Right lobe of liver (tissue), 4 donors: ENCODE data around the gene ARHGEF1.

ENCODE experiments used
- CTCF ChIP-seq, 4 donors: fragments of 200-600 bp in 3 of 4; fragments of 450-650 bp in 1 of 4; IDR thresholded peaks; one replicate each; pipeline versions ENCODE4 v1.5.1 to v1.8.0; 2016 to 2022; ENCODE audit warnings: antibody characterized with exemption in 4 of 4, mild to moderate bottlenecking in 2 of 4
- POLR2A ChIP-seq: fragments of 450-650 bp; IDR thresholded peaks from one replicate; pipeline ENCODE4 v1.6.1; 2017; ENCODE audit warnings: antibody characterized with exemption, mild to moderate bottlenecking
- donor health status: DM: no; HTN: no; CAD: no.
- donor health status: DM: no; HTN: no; CAD: no.
- donor health status: DM: no; HTN: yes; CAD: no.

- no peak for TF ChIP-seq CTCF (IDR thresholded peaks at IDR 0.05)
- TF ChIP-seq POLR2A, result no peak
Measured at GRCh38 chr19:41947091-41947490, 64.1 kb downstream of the ARHGEF1 start.
